GM18867 (cell line): ENCODE data around the gene FAM131A.
A peak's percentile ranks its signal among the peaks of the same experiment; 100 is the strongest.

Experiments
- ATAC-seq: cut with Tn5 transposase; IDR thresholded peaks from one replicate; pipeline ENCODE4 v1.9.1; 2021; ENCODE audit warnings: mild to moderate bottlenecking, moderate library complexity; ENCODE audit not compliant: unreplicated experiment

Gene FAM131A

GRCh38 chr3:184354754-184355153 is 17.4 kb downstream of the FAM131A start:
- no peak for ATAC-seq

- ATAC-seq: no peak
Measured at GRCh38 chr3:184355261-184356040, 18.1 kb downstream of the FAM131A start.

- ATAC-seq: no peak
Measured at GRCh38 chr3:184357248-184358123, 20.1 kb downstream of the FAM131A start.

- ATAC-seq: no peak
Measured at GRCh38 chr3:184358124-184358767, 20.8 kb downstream of the FAM131A start.

- ATAC-seq: no peak
Measured at GRCh38 chr3:184358921-184359350, 21.5 kb downstream of the FAM131A start.

- no peak for ATAC-seq
Measured at GRCh38 chr3:184359610-184360009, 22.2 kb downstream of the FAM131A start.

GRCh38 chr3:184360070-184360928 is 22.9 kb downstream of the FAM131A start:
- no peak for ATAC-seq

- peak; percentile 3 for ATAC-seq
Measured at GRCh38 chr3:184360929-184361531, 23.6 kb downstream of the FAM131A start.

- peak; percentile 43 for ATAC-seq
Measured at GRCh38 chr3:184361532-184361931, 24.1 kb downstream of the FAM131A start, which contains the start of the genes CLCN2 and POLR2H. TSS of gene CLCN2 (minus strand) at chr3:184361605. CDS start at chr3:184361479, 126 bp downstream. TSS of gene POLR2H (plus strand) at chr3:184361710. CDS start at chr3:184363493, 1,783 bp downstream.

GRCh38 chr3:184361932-184362667 is 24.7 kb downstream of the FAM131A start:
- peak; percentile 6 for ATAC-seq

- peak; percentile 84 for ATAC-seq
Measured at GRCh38 chr3:184362668-184363546, 25.5 kb downstream of the FAM131A start.

- no peak for ATAC-seq
Measured at GRCh38 chr3:184366619-184367289, 29.4 kb downstream of the FAM131A start.

- ATAC-seq: no peak
Measured at GRCh38 chr3:184368116-184368515, 30.7 kb downstream of the FAM131A start.

- ATAC-seq: no peak
Measured at GRCh38 chr3:184368586-184369183, 31.3 kb downstream of the FAM131A start.

- ATAC-seq: peak; percentile 82
Measured at GRCh38 chr3:184371570-184372018, 34.2 kb downstream of the FAM131A start.

GRCh38 chr3:184372296-184372821 is 35.0 kb downstream of the FAM131A start:
- no peak for ATAC-seq

GRCh38 chr3:184372911-184373310 is 35.5 kb downstream of the FAM131A start:
- ATAC-seq: no peak
